Activated CD4-positive, alpha-beta T cell treated with anti-CD3 and anti-CD28 coated beads, Interleukin-2, amount 50 U/mL, for 1 hour (primary cell): ENCODE measurements around the gene TAF8.
"Not testable (repeated sequence)": the region's sequence is repeated elsewhere in the genome, so short reads cannot be mapped to it uniquely, and the experiment has no call there.

Experiments
- DNase-seq: peaks from one replicate; pipeline ENCODE4 v3.0.0-alpha.2; 2020

TAF8 gene, protein sequence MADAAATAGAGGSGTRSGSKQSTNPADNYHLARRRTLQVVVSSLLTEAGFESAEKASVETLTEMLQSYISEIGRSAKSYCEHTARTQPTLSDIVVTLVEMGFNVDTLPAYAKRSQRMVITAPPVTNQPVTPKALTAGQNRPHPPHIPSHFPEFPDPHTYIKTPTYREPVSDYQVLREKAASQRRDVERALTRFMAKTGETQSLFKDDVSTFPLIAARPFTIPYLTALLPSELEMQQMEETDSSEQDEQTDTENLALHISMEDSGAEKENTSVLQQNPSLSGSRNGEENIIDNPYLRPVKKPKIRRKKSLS

DNA sequence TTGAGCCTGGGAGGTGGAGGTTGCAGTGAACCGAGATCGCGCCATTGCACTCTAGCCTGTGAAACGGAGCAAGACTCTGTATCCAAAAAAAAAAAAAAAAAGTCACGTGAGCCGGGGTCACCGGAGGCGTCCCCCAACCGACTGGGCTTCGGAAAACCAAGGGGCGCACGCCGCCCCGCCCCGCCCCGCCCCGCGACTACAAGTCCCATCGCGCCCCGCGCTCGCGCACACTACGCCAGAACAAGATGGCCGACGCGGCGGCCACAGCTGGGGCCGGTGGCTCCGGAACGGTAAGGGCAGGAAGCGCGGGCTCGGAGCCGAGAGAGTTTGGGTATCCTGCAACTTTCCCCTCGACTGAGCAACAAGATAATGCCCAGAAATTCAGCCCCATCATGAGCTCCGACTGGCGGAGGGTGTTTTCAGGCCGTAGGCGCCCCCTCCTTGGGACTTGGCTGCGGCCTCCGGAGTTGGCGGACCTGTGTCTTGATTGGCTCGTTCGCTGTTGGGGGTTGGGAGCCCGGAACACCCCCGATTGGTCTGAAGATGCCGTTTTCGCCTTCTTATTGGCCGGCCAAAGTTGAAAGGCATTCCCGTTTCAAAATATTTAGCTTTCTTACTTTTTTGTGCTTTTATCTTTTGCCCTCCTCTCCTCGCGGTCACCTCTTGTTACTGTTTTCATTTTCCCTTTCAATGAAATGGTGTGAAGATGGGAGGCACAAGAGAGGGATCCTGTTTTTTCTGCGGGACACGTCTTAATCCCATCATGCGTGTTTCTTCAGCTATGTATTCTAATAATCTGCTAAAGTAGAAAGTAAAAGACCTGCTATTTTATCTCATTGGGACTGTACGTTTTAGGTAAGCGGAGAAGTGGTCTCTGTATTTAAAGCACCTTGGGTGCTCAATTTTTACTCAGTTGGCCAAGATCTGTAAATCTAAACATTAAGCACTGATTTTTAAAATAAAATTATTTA is at the start of gene TAF8:
TAF8 (plus strand) TSS at position 228 of the 971 bp plus-strand sequence; CDS start at position 246, 18 bp downstream.
- DNase-seq = peak; percentile 83

DNA sequence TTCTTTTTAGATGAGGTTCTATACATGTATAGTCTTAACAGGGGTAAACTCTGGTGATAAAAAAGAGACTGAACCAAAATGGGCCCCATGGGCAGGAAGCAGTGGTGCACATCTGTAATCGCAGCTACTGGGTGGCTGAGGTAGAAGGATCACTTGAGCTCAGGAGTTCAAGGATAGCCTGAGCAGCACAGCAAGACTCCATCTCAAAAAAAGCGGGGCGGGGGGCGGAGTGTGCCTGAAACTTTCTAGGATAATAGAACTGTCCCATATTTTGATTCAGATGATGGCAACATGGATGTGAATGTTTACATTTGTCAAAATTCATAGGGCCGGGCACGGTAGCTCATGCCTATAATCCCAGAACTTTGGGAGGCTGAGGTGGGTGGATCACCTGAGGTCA is 48.8 kb upstream of the TAF8 start:
- DNase-seq = no peak

DNA sequence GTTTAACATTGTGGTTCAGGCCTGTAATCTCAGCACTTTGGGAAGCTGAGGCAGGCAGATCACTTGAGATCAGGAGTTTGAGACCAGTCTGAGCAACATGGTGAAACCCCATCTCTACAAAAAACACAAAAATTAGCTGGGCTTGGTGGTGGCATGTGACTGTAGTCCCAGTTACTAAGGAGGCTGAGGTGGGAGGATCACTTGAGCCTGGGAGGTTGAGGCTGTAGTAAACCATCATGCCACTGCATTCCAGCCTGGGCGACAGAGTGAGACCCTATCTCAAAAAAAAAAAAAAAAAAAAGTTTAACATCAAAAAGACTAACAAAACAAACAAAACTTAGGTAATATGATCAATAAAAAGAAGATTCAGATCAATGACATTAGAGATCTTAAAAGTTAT is 46.7 kb upstream of the TAF8 start:
- DNase-seq = not testable (repeated sequence)

DNA sequence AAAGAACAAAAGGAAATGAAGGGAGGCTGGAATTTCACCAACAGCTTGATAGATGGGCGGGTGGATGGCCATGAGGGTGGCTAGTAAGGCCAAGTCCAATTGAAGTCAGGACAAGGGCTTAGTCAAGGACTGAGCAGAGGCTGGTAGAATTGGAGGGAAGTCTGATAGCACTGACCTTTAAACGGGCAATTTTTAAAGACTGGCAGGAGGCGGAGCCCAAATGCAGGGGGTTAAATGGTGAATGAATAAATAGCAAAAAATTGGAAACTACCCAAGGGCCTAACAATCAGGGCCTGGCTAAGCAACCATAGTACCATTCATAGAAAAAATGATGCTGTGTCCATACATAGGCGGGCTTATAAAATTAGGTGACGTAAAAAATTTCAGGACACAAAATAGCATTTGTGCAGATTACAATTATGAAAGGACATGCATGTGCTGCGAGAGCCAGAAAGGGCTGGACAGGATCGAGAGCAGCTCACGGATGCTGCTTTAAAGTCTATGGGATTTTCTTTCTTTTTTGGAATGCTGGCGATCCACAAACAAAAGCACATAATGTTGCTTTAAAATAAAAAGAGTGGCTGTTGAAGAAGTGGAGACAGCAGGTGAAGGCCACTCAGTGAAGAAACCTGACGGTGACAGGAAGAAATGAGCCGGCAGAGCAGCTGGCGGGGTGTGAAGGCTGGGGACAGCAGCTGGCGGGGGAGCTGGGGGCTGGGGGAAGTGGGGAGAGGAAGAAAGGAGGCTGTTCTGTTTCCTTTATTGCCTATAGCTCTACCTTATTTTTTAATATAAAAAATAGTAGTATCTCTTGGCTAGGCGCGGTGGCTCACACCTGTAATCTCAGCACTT is 42.8 kb upstream of the TAF8 start:
- peak; percentile 35 for DNase-seq

DNA sequence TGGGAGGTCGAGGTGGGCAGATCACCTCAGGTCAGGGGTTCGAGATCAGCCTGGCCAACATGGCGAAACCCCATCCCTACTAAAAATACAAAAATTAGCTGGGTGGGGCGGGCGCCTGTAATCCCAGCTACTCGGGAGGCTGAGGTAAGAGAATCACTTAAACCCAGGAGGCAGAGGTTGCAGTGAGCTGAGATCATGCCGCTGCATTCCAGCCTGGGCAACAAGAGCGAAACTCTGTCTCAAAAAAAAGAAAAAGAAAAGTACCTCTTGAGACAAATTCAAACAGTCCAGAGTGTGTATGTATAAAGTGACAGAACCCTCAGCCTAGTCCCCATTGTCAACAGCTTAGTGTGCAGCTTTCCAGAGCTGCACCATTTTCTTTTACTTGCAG is 42.2 kb upstream of the TAF8 start:
- DNase-seq = not testable (repeated sequence)

DNA sequence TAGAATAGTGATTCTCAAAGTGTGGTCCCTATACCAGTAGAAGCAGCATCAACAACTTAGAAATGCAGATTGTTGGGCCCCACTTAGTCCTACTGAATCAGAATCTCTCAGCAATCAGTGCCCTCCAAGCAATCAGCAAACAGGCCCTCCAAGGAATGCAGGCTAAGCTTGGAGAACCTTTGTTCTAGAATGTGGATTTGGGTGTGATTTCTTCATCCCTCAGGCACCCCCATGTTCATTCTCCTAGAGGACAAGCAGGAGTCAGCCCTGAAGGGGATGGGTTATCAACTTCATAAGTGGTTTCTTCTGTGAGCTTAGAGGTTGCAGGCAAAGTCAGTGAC is 40.5 kb upstream of the TAF8 start:
- no peak for DNase-seq

DNA sequence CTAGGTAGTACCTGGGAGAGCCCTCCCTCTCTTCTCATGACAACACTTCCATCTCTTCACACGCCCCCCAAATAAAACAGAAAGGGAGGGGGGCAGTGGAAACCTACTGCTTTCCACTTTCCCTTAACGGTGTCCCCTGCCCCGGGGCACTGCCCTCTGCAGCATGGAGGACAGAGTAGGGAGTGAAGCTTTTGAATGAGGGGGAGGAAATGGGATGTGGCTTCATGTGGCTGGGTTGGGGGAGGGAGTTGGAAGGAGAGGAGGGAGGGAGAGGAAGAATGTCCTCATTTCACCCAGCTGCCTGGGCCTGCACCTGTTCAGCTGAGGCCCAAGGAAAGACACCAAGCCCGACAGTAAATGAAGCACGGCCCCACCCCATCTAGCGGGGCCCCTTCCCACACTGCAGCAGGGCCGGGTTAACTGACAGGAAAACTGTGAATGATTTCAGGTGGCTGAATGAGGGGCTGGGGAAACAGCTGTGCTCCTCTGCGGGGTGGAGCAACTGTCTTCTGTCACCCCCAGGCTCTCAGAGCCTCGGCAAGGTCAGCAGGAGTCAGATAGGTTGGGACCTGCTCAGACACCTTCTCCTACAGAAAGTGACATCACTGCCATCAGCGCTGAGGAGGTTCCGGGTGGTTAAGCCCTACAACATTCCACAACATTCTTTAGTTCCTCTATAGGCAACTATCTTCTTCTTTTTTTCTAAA is 40.0 kb upstream of the TAF8 start:
- no peak for DNase-seq

DNA sequence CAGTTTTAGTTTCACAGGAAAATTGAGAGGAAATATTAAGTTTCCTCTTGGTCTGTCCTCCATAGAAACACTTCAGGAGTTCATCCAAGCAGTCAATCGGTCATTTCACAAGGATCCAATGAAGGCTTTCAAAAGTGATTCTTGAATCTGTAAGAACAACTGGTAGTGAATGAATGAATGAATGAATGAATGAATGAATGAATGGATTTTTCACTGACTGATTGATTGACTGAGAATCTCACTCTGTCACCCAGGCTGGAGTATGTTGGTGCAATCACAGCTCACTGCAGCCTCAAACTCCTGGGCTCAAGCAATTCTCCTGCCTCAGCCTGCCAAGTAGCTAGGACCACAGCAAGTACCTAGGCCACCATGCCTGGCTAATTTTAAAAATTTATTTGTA is 39.4 kb upstream of the TAF8 start:
- no peak for DNase-seq

DNA sequence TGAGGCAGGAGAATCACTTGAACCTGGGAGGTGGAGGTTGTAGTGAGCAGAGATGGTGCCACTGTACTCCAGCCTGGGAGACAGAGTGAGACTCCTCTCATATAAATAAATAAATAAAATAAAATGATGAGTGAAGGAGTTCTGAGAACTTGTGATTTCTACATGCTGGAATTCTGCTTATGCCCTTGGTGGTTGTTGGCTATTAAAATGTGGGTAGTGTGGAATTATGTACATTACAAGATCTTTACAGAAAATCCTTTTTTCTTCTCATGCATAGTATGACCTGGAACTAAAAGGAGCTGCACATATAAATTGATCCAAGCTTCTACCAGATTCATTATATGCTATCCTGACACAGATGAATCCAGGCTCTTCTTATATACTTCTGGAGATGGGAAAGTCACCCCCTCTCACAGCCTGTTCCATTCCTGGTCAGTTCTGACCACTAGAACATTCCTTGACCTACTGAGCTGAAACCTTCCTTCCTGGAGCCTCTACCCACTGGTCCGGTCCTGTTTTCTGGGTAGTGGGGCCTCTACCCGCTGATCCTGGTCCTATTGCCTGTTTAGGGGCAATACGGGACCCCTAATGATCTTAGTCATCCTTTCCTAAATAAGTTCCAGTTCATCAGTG is 37.7 kb upstream of the TAF8 start:
- no peak for DNase-seq

DNA sequence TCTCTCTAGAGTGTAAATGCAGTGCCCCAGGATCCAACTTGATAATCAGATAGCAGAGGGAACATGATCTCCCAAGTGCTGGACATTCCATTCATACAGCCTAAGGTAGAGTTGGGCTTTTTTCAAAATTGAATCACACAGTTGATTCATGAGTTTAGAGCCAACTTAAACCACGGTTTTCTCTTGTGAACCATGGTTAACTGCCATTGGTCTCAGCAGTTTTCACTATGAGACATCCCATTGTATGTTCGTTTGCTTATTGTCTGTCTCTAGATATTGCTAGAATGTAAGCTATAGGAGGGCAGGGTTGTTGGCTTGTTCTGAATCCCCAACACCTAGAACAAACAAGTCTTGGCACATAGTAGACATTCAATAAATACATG is 37.2 kb upstream of the TAF8 start:
- DNase-seq = no peak

DNA sequence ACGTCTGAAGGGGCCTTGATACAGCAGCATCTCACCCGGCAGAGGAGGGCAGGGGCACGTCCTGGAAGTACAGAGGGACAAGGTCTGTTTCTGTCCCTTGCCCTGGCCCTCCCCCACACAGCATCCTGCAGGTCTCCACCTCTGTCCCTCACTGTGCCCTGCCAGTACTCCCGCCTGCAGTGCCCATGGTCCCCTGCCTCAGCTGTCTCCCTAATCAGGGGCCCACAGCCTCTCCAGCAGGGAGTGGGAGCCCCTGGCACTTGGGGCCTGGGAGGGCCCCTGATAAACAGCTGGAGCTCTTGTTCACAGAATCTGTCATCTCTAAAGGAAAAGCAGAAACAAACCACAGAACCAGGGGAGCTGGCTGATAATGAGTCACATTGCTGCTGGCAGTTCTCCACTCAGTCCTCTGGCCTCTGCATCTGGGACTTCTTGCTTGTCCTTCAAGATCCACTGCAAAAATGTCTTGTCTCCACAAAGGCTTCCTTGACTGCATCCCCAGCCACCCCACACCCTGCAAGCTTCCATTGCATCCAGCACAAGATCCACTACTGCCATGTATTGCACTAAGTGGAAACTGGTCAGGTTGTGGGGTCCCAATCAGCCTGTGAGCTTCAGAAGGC is 33.2 kb upstream of the TAF8 start:
- DNase-seq = no peak

DNA sequence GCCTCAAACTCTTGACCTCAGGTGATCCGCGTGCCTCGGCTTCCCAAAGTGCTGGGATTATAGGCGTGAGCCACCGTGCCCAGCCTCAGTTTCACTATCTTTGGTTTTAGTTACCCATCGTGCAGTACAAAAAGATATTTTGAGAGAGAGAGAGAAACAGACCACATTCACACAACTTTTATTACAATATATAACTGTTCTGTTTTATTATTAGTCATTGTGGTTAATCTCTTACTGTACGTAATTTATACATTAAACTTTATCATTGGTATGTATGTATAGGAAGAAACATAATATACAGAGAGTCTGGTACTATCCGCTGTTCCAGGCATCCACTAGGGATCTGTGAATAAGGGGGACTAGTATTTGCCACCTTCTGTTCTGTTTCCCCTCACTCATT is 29.4 kb upstream of the TAF8 start:
- no peak for DNase-seq

DNA sequence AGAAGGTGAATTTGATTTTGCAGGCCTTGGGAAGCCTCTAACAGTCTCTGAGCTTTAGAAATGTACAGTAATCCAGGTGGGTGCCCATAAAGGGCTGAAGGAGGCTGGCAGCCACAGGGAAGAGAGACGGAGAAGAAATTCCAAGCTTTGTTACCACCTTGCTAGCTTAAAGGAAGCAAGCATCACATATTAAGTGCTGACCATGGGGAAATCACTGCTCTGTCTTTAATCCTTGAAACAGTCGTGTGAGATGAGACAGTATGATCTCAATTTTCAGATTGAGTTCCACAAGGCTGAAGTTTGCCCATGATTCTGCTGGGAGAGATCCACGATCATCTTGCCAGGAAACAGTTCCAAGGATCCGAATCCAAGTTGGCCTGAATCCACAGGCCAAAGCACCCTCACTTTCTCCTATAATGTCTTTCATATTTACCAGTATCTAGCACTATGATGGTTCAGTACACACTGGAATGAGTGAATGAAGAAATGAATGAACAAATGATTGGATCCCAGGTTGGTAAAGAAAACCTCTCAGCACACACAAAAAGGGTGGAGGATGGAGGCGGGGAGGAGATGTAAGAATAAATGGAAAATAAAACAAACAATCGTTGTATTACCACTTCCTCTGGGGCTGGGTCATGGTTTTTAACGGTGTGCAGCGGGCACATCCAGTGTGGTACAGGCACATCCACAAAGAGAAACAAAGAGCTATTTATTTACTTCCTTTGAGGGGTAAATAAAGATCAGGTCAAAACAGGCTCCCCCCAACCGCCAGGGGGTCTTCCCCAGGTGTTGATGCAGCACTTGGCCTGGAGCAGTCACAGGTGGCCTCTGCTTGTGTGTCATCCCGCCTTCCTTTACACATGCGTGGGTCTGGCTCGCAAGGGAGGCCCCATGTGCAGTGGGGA is 28.2 kb upstream of the TAF8 start:
- peak; percentile 64 for DNase-seq

DNA sequence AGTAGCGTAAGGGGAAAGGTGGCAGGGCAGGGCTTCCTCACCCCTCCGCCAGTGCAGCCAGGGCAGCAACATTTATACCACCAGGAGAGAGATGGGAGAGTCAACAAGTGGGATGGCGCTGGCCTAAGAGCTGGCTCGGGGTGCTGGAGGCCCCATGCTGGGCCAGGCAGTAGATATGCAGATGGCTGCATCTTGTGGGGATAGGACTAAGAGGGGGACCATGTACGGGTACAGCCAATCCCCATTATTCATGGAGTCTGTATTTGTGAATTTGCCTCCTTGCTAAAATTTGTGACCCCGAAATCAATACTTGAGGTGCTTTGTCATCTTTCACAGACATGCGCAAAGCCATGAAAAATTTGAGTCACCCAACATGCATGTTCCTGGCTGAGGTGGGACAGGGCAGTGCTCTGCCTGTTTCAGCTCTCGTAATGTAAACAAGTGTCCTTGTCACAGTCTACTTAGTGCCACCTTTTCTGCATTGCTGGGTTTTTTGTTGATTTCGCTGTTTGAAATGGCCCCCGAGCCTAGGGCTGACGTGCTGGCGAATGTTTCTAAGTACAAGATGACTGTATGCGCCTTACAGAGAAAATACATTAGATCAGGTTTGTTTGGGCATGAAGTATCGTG is 27.5 kb upstream of the TAF8 start:
- no peak for DNase-seq

DNA sequence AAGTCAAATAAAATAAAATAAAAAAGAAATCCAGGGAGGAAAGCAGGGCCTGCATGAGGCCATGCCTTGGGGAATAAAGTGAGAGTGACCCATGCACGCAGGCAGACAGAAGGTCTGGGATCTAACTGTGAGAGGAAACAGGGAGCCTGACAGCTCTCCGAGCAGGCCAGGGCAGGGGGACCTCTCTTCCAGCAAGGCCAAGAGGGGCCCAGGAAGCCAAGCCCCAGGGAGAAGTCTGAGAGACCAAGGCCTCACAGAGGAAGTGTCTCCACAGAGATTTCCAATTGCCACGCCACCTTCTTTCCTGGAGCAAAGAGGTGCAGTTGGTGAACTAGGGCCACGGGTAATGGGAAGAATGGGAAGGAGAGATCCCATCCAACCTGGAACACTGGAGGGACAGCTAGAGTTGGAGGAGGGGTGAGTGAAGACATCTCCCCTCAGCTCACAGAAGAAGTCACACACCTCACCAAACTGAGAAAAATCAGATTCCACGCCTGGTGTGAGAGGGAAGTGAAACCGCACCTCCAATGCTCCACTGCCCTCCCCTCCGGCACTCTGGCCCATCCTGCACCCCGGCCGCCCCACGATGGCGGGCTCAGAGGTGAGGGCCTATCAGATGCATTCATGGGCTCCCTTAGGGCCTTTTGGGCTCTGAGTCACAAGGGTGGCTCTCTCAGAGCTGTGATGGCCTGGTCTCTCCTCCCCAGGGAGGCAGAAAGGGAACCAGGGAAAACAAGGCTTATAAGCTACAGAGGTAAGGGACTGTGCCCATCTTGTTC is 25.1 kb upstream of the TAF8 start:
- no peak for DNase-seq

DNA sequence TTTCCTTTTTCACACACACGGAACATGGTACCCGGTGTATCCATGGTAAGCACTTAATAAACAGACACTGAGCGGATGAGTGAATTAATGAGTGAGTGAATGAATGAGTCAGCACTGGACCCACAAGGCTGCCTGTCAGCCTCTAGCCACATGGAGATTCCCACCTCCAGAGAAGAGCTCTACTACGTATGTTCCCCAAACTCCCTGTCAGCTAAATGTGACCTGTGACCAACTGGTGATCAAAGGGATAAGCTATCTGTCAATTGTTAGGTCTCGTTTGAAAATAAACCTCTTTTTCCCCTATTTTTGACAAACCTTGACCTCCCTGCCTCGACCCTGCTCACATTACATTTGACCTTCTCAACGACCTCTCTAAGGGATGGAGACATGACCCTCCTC is 24.5 kb upstream of the TAF8 start:
- no peak for DNase-seq

DNA sequence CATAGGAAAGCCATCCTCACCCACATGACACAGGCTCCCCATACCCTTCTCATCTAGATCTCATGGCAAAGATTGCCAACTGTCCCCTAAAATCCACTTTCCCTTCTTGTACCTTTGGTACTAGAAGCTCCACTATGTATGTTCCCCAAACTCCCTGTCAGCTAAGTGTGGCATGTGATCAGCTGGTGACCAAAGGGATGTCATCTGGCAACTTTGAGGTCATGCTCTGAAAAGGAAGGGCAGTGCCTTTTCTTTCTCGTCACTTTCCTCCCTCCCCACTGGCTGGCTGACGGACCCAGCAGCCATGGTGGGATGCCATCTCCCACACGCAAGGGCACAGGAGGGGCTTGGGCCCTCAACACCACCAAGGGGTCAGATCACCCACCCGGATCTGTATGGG is 23.8 kb upstream of the TAF8 start:
- no peak for DNase-seq

DNA sequence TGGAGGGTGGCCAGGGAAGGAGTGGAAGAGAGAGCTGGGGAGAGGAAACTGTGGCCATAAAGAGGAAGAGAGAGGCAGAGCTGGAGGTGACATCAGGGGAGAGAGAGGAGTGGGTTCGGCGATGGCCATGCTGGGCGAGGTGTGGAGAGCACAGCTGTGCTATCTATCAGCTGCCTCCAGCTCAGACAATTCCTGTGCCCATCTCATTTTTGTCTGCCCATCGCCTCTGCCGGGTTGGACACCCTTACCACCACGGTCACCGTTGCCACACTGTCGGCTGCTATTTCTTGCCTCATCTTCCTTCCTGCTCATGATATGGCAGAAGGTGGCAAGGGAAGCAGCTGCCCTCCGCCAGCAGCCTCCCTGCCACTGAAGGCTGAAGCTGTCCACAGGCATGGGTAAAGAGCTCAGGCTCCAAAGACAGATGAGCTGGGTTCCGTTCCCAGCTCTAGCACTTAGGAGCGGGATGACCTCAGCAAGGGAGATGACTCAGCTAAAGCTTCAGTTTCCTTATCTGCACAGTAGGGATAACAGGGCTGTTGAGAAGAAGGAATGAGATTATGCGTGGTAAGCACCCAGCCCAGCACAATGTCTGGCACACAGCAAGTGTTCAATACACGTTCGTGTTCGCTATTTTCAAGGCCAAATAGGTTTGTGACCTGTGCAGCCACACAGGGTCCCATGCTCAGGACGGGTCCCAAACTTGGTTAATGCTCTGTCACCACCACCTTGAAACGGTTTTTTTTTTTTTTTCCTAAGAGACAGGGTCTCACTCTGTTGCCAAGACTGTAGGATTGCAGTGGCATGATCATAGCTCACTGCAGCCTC is 21.9 kb upstream of the TAF8 start:
- no peak for DNase-seq
